ENCODE results near the gene MIGA2.

The MIGA2 gene

GRCh38 chr9:129040113-129040643 lies 3.8 kb downstream of the MIGA2 start:
- Histone ChIP-seq H2AFZ (ENCODE audit: low read length) (no peak overlapping the region), H3K9ac (ENCODE audit: low read length) (no peak overlapping the region), H3K4me2 (ENCODE audit: low read length) (no peak overlapping the region)

GRCh38 chr9:129042016-129042415 lies 5.6 kb downstream of the MIGA2 start:
- no peaks in the 10 kb centered on the region for H4K20me1 ChIP-seq (ENCODE audit: insufficient read depth, low read length)
- H3K79me2 ChIP-seq (ENCODE audit: insufficient read depth, low read length), result peaks cover 9% of the 10 kb centered on the region
- no peaks in the 10 kb centered on the region for H3F3A ChIP-seq (ENCODE audit: insufficient read depth, low read length)
- H3K4me2 ChIP-seq (ENCODE audit: low read length), result no peak overlapping the region
- peaks cover 32% of the 10 kb centered on the region for H3K36me3 ChIP-seq (ENCODE audit: insufficient read depth, low read length)
- no peaks in the 10 kb centered on the region for H3K9me3 ChIP-seq (ENCODE audit: low read length)
- no peak overlapping the region for H3K4me3 ChIP-seq (ENCODE audit: low read depth, low read length, poor library complexity, severe bottlenecking)
- no peaks in the 10 kb centered on the region for H3K27me3 ChIP-seq (ENCODE audit: insufficient read depth, low read length)
- H3K4me1 ChIP-seq (ENCODE audit: insufficient read depth, low read length, severe bottlenecking), result peaks cover 15% of the 10 kb centered on the region
- no peak overlapping the region for H3K9ac ChIP-seq (ENCODE audit: low read length)
- H2AFZ ChIP-seq (ENCODE audit: low read length), result no peak overlapping the region
- no peaks in the 10 kb centered on the region for H3K9me2 ChIP-seq (ENCODE audit: low read depth, low read length)
- TF ChIP-seq, protein P1, sequence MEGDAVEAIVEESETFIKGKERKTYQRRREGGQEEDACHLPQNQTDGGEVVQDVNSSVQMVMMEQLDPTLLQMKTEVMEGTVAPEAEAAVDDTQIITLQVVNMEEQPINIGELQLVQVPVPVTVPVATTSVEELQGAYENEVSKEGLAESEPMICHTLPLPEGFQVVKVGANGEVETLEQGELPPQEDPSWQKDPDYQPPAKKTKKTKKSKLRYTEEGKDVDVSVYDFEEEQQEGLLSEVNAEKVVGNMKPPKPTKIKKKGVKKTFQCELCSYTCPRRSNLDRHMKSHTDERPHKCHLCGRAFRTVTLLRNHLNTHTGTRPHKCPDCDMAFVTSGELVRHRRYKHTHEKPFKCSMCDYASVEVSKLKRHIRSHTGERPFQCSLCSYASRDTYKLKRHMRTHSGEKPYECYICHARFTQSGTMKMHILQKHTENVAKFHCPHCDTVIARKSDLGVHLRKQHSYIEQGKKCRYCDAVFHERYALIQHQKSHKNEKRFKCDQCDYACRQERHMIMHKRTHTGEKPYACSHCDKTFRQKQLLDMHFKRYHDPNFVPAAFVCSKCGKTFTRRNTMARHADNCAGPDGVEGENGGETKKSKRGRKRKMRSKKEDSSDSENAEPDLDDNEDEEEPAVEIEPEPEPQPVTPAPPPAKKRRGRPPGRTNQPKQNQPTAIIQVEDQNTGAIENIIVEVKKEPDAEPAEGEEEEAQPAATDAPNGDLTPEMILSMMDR (IDR thresholded peaks at IDR 0.05; ENCODE audit: low read length), result no peak
- no peak for TF ChIP-seq EZH2 (IDR thresholded peaks at IDR 0.05; ENCODE audit: borderline replicate concordance, low read length)
- no peak overlapping the region for H3K27ac ChIP-seq (ENCODE audit: low read depth, low read length, poor library complexity, severe bottlenecking)

More at GRCh38 chr9:129040113-129040643, 3.8 kb downstream of the MIGA2 start:
- Histone ChIP-seq H3K27me3 (ENCODE audit: insufficient read depth, low read length) (no peaks in the 10 kb centered on the region), H3K4me3 (ENCODE audit: low read depth, low read length, poor library complexity, severe bottlenecking) (no peak overlapping the region), H3K9me3 (ENCODE audit: low read length) (no peaks in the 10 kb centered on the region), H3K4me1 (ENCODE audit: insufficient read depth, low read length, severe bottlenecking) (peaks cover 19% of the 10 kb centered on the region), H3K27ac (ENCODE audit: low read depth, low read length, poor library complexity, severe bottlenecking) (no peak overlapping the region), H4K20me1 (ENCODE audit: insufficient read depth, low read length) (no peaks in the 10 kb centered on the region), H3K79me2 (ENCODE audit: insufficient read depth, low read length) (peaks cover 12% of the 10 kb centered on the region), H3F3A (ENCODE audit: insufficient read depth, low read length) (no peaks in the 10 kb centered on the region), H3K9me2 (ENCODE audit: low read depth, low read length) (no peaks in the 10 kb centered on the region), H3K36me3 (ENCODE audit: insufficient read depth, low read length) (peaks cover 32% of the 10 kb centered on the region)
- TF ChIP-seq EZH2 (IDR thresholded peaks at IDR 0.05; ENCODE audit: borderline replicate concordance, low read length), result no peak
- TF ChIP-seq, protein P1 (IDR thresholded peaks at IDR 0.05; ENCODE audit: low read length), result no peak

GRCh38 chr9:129052592-129052991 lies 16.2 kb downstream of the MIGA2 start:
- no peaks in the 10 kb centered on the region for H4K20me1 ChIP-seq (ENCODE audit: insufficient read depth, low read length)
- H3K27ac ChIP-seq (ENCODE audit: low read depth, low read length, poor library complexity, severe bottlenecking), result no peak overlapping the region
- no peaks in the 10 kb centered on the region for H3F3A ChIP-seq (ENCODE audit: insufficient read depth, low read length)
- H3K4me3 ChIP-seq (ENCODE audit: low read depth, low read length, poor library complexity, severe bottlenecking), result no peak overlapping the region
- H3K36me3 ChIP-seq (ENCODE audit: insufficient read depth, low read length), result peaks cover 45% of the 10 kb centered on the region
- H3K4me1 ChIP-seq (ENCODE audit: insufficient read depth, low read length, severe bottlenecking), result no peaks in the 10 kb centered on the region
- H3K4me2 ChIP-seq (ENCODE audit: low read length), result no peak overlapping the region
- H3K79me2 ChIP-seq (ENCODE audit: insufficient read depth, low read length), result no peaks in the 10 kb centered on the region
- no peak overlapping the region for H2AFZ ChIP-seq (ENCODE audit: low read length)
- H3K9me2 ChIP-seq (ENCODE audit: low read depth, low read length), result no peaks in the 10 kb centered on the region
- H3K27me3 ChIP-seq (ENCODE audit: insufficient read depth, low read length), result no peaks in the 10 kb centered on the region
- no peaks in the 10 kb centered on the region for H3K9me3 ChIP-seq (ENCODE audit: low read length)
- TF ChIP-seq, protein P1 (IDR thresholded peaks at IDR 0.05; ENCODE audit: low read length), result no peak
- no peak for TF ChIP-seq EZH2 (IDR thresholded peaks at IDR 0.05; ENCODE audit: borderline replicate concordance, low read length)
- H3K9ac ChIP-seq (ENCODE audit: low read length), result no peak overlapping the region
